GM23338 (cell line): ENCODE data around the gene SRCAP. TPM values are rescaled to one million over a fixed set of nuclear protein-coding genes. Genes with fewer than 3 reads are reported as not detected.

Experiments
- ATAC-seq: fragments of 200-7000 bp; cut with Tn5 transposase; 3 replicates; pipeline ENCODE4 v1.9.1; 2020
- DNase-seq: peaks from one replicate; pipeline ENCODE4 v3.0.0-alpha.2; 2015; ENCODE audit warnings: low spot score
- H2AFZ ChIP-seq: fragments of 200-600 bp; sonication (generic); 2 replicates; pipeline ENCODE4 v1.8.0; 2016; ENCODE audit warnings: antibody characterized with exemption, mild to moderate bottlenecking, moderate library complexity
- H3F3A ChIP-seq: fragments of 200-600 bp; sonication (generic); replicated peaks from 2 replicates; pipeline ENCODE4 v1.8.0; 2017; ENCODE audit warnings: antibody characterized with exemption, mixed run types, low read depth
- H3K27ac ChIP-seq: fragments of 200-600 bp; sonication (generic); 2 replicates; pipeline ENCODE4 v1.6.1; 2016; ENCODE audit warnings: low read depth
- H3K27me3 ChIP-seq: fragments of 200-600 bp; sonication (generic); 2 replicates; pipeline ENCODE4 v1.8.0; 2016; ENCODE audit warnings: mild to moderate bottlenecking, mixed run types, moderate library complexity; ENCODE audit not compliant: insufficient read depth
- H3K36me3 ChIP-seq: fragments of 200-600 bp; sonication (generic); 2 replicates; pipeline ENCODE4 v1.8.0; 2016; ENCODE audit warnings: mild to moderate bottlenecking; ENCODE audit not compliant: insufficient read depth
- H3K4me1 ChIP-seq: fragments of 200-600 bp; sonication (generic); 2 replicates; pipeline ENCODE4 v1.8.0; 2016; ENCODE audit warnings: mild to moderate bottlenecking, moderate library complexity; ENCODE audit not compliant: insufficient read depth
- H3K4me2 ChIP-seq: fragments of 200-600 bp; sonication (generic); 2 replicates; pipeline ENCODE4 v1.7.1; 2017; ENCODE audit warnings: mixed run types
- H3K4me3 ChIP-seq: fragments of 200-600 bp; sonication (generic); 2 replicates; pipeline ENCODE4 v1.6.1; 2016; ENCODE audit warnings: mixed run types
- H3K79me2 ChIP-seq: fragments of 200-600 bp; sonication (generic); replicated peaks from 2 replicates; pipeline ENCODE4 v1.8.0; 2017; ENCODE audit warnings: mild to moderate bottlenecking; ENCODE audit not compliant: insufficient read depth
- H3K9me2 ChIP-seq: fragments of 200-600 bp; sonication (generic); 2 replicates; pipeline ENCODE4 v1.8.0; 2017; ENCODE audit not compliant: insufficient read depth
- H4K20me1 ChIP-seq: fragments of 200-600 bp; sonication (generic); replicated peaks from 2 replicates; pipeline ENCODE4 v1.8.0; 2017; ENCODE audit warnings: mild to moderate bottlenecking; ENCODE audit not compliant: insufficient read depth
- H3K27ac Mint-ChIP-seq: 2 replicates; pipeline ENCODE4 v1.8.0; 2020; ENCODE audit warnings: inconsistent platforms, mild to moderate bottlenecking, moderate library complexity, mixed read lengths
- H3K27me3 Mint-ChIP-seq: 3 replicates; pipeline ENCODE4 v1.8.0; 2022; ENCODE audit warnings: low read depth, mild to moderate bottlenecking, moderate library complexity, mixed read lengths, inconsistent platforms; ENCODE audit not compliant: insufficient read depth, poor library complexity
- H3K36me3 Mint-ChIP-seq: 3 replicates; pipeline ENCODE4 v1.8.0; 2021; ENCODE audit warnings: low read depth, mild to moderate bottlenecking, inconsistent platforms, moderate library complexity, mixed read lengths
- H3K4me1 Mint-ChIP-seq: 3 replicates; pipeline ENCODE4 v1.8.0; 2020; ENCODE audit warnings: mild to moderate bottlenecking, inconsistent platforms, mixed read lengths
- H3K4me3 Mint-ChIP-seq: 3 replicates; pipeline ENCODE4 v1.8.0; 2021; ENCODE audit warnings: moderate library complexity, mild to moderate bottlenecking, inconsistent platforms, mixed read lengths
- H3K9me3 Mint-ChIP-seq: 3 replicates; pipeline ENCODE4 v1.8.0; 2020; ENCODE audit warnings: moderate library complexity, mild to moderate bottlenecking, inconsistent platforms, mixed read lengths
- CREB1 ChIP-seq: fragments of 250-450 bp; sonication (Bioruptor Pico); IDR thresholded peaks from 2 replicates; pipeline ENCODE4 v1.5.0; 2020; ENCODE audit warnings: low read depth, mild to moderate bottlenecking, moderate library complexity
- CTCF ChIP-seq, 2 experiments: fragments of 200-600 bp in 1 of 2; sonication (generic) in 1 of 2; conservative IDR thresholded peaks; 2 replicates each; pipeline versions ENCODE4 v1.5.1 to v1.6.1; 2016 to 2017; ENCODE audit warnings: antibody characterized with exemption in 2 of 2, low read depth in 2 of 2, mild to moderate bottlenecking in 2 of 2, moderate library complexity in 1 of 2
- EZH2 ChIP-seq: fragments of 200-600 bp; sonication (generic); IDR thresholded peaks from one replicate; pipeline ENCODE4 v1.8.0; 2017; ENCODE audit warnings: antibody characterized with exemption, mild to moderate bottlenecking, low read depth; ENCODE audit not compliant: unreplicated experiment
- EZH2phosphoT487 ChIP-seq: fragments of 200-600 bp; sonication (generic); IDR thresholded peaks from one replicate; pipeline ENCODE4 v1.8.1; 2018; ENCODE audit warnings: antibody characterized with exemption; ENCODE audit not compliant: unreplicated experiment
- JUNB ChIP-seq: IDR thresholded peaks from one replicate; pipeline ENCODE4 v1.6.1; 2016; ENCODE audit warnings: antibody characterized with exemption; ENCODE audit not compliant: unreplicated experiment
- NANOG ChIP-seq: IDR thresholded peaks from 2 replicates; pipeline ENCODE4 v1.6.1; 2016; ENCODE audit warnings: antibody characterized with exemption, borderline replicate concordance
- POLR2AphosphoS5 ChIP-seq: IDR thresholded peaks from 2 replicates; pipeline ENCODE4 v1.6.1; 2016; ENCODE audit warnings: antibody characterized with exemption, low read depth
- REST ChIP-seq: IDR thresholded peaks from one replicate; pipeline ENCODE4 v1.6.1; 2018; ENCODE audit warnings: antibody characterized with exemption; ENCODE audit not compliant: unreplicated experiment
- STAT1 ChIP-seq: IDR thresholded peaks from one replicate; pipeline ENCODE4 v1.6.1; 2016; ENCODE audit warnings: antibody characterized with exemption; ENCODE audit not compliant: unreplicated experiment
- ZNF114 ChIP-seq: fragments of 250-450 bp; sonication (Bioruptor Pico); IDR thresholded peaks from 2 replicates; pipeline ENCODE4 v1.5.0; 2020; ENCODE audit warnings: mild to moderate bottlenecking, moderate library complexity
- ZNF331 ChIP-seq: fragments of 250-450 bp; sonication (Bioruptor Pico); IDR thresholded peaks from 2 replicates; pipeline ENCODE4 v1.5.0; 2020; ENCODE audit warnings: low read depth, mild to moderate bottlenecking, moderate library complexity
- ZNF462 ChIP-seq: fragments of 250-450 bp; sonication (Bioruptor Pico); IDR thresholded peaks from 2 replicates; pipeline ENCODE4 v1.5.0; 2020; ENCODE audit warnings: mild to moderate bottlenecking, moderate library complexity
- polyA plus RNA-seq: library from polyadenylated mRNA; unstranded; fragments of >200 nt; fragmentation: Nextera tagmentation; extraction: Ambion mirVana; gene quantifications from 2 replicates; pipeline ENCODE4 v1.2.1, GENCODE V29; 2016
- total RNA-seq: library from RNA; depleted of rRNA; stranded (reverse); fragments of >200 nt; shearing (Covaris generic); gene quantifications from 2 replicates; pipeline ENCODE4 v1.2.3, GENCODE V29; 2014
- TF ChIP-seq, protein P1 (sequence below): IDR thresholded peaks from 2 replicates; pipeline ENCODE4 v1.6.1; 2016; ENCODE audit warnings: antibody characterized with exemption

Gene SRCAP
- total and polyA plus RNA-seq, 2 experiments from 2014 or later, result 15.3 to 38.4 TPM

DNA sequence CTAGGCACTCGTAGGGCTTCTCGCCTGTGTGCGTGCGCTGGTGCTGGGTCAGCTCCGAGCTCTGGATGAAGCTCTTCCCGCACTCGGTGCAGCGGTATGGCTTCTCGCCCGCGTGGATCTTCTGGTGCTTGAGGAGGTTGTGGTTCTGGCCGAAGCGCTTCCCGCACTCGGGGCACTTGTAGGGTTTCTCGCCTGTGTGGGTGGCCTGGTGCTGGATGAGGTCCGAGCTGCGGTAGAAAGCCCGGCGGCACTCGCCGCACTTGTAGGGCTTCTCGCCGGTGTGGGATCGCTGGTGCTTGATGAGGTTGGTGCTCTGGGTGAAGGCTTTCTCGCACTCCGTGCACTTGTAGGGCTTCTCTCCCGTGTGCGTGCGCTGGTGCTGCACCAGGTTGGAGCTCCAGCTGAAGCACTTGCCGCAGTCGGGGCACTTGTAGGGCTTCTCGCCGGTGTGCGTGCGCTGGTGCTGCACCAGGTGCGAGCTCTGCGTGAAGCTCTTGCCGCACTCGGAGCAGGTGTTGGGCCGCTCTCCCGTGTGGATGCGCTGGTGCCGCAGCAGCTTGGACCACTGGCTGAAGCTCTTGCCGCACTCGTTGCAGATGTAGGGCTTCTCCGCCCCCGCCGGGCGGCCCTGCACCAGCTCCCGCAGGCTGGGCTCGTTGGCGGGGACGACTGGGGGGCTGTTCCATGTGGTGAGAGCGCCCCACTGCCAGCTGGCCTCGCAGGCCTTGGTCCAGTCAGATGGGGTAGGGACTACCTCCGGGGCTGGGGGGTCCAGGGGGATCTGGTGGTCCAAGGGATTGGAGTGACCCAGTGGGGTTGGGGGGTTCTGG lies 84.5 kb downstream of the SRCAP start:
- TF ChIP-seq ZNF462 (no peak), NANOG (no peak), CREB1 (CRISPR knock-in tag) (no peak), JUNB (no peak), ZNF331 (no peak), EZH2 (no peak), ZNF114 (CRISPR knock-in tag) (no peak), EZH2phosphoT487 (no peak), CTCF (conservative IDR thresholded peaks at IDR 0.05; ENCODE audit: low read depth in 2 of 2) (no peak), REST (no peak), STAT1 (no peak), POLR2AphosphoS5 (no peak)
- TF ChIP-seq, protein P1, sequence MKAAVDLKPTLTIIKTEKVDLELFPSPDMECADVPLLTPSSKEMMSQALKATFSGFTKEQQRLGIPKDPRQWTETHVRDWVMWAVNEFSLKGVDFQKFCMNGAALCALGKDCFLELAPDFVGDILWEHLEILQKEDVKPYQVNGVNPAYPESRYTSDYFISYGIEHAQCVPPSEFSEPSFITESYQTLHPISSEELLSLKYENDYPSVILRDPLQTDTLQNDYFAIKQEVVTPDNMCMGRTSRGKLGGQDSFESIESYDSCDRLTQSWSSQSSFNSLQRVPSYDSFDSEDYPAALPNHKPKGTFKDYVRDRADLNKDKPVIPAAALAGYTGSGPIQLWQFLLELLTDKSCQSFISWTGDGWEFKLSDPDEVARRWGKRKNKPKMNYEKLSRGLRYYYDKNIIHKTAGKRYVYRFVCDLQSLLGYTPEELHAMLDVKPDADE, result no peak
- H3K4me3 Mint-ChIP-seq, result no peak overlapping the region
- H3K27me3 Mint-ChIP-seq, result peaks cover 14% of the 10 kb centered on the region

More for the DNA sequence above, 84.5 kb downstream of the SRCAP start:
- Histone ChIP-seq H3K36me3 (peaks cover 3% of the 10 kb centered on the region; the same call in 1 of the 2 replicates), H4K20me1 (peaks cover 5% of the 10 kb centered on the region), H3K27ac (no peak overlapping the region), H3K4me3 (no peak overlapping the region), H3K79me2 (peaks cover 17% of the 10 kb centered on the region), H3K27me3 (no peaks in the 10 kb centered on the region), H3K9me2 (no peaks in the 10 kb centered on the region), H2AFZ (no peak overlapping the region), H3K4me2 (no peak overlapping the region), H3F3A (peaks cover 15% of the 10 kb centered on the region; the same call in 1 of the 2 replicates), H3K4me1 (peaks cover 3% of the 10 kb centered on the region; the same call in 1 of the 2 replicates)
- DNase-seq (no peak), ATAC-seq (no peak)
- no peaks in the 10 kb centered on the region for H3K9me3 Mint-ChIP-seq
- no peak overlapping the region for H3K27ac Mint-ChIP-seq
- peaks cover 29% of the 10 kb centered on the region for H3K4me1 Mint-ChIP-seq
- peaks cover 24% of the 10 kb centered on the region for H3K36me3 Mint-ChIP-seq
